ENCODE results near the gene ARHGAP21. TPM values are rescaled to one million over a fixed set of nuclear protein-coding genes. Genes with fewer than 3 reads are reported as not detected.

Gene ARHGAP21
- total and polyA plus RNA-seq, 2 donors from 2014 or later = 12.7 to 74.3 TPM

DNA sequence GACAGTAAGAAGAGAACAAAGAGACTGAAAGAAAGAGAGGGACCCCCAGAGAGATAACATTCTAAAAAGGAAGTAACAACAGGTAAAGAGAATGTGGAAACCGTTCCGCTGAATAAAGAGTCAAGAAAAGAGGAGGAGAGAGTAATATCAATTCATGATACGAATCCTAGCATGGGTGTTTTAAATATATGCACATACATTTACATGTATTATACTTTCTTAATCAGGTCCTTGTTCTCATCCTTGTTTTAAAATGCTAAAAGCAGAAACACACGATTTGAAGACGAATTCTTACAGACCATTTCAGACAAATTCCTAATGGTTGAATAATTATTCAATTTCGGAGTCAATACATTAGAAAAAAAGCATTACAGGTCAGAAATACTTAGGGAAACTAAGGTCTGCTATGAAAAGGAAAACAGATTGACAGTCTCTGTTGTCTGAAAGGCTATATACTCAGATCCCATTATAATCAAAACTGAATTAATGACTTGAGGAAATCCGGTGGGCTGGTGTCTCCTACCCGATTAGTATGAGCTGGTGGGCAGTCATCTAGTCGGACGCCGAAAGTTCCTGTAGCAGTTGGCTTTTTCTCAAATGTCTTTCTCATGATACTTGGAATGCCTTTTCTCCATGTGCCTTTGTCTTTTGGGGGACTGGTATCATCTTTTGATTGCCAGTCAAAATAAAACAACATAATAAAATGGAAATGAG is 127.3 kb downstream of the ARHGAP21 start:
- FAIRE-seq = no peak
- DNase-seq = no peak
- no peaks in the 10 kb centered on the region for H3K27me3 ChIP-seq (ENCODE audit: control insufficient read depth, insufficient read depth, low read length)
- no peak overlapping the region for H3K9ac ChIP-seq (ENCODE audit: low read length in 3 of 3)
- no peak overlapping the region for H3K27ac ChIP-seq (ENCODE audit: low read depth in 2 of 2, low read length in 2 of 2)
- H3K9me3 ChIP-seq (ENCODE audit: control insufficient read depth in 2 of 3, insufficient read depth in 1 of 3, low read length in 3 of 3) = no peaks in the 10 kb centered on the region
- H3K36me3 ChIP-seq (ENCODE audit: control insufficient read depth in 2 of 3, insufficient read depth in 3 of 3, low read length in 3 of 3) = peaks cover 8 to 47% (median 16%) of the 10 kb centered on the region in 3 donors
- H3K4me3 ChIP-seq (ENCODE audit: low read length in 3 of 3) = no peak overlapping the region
- TF ChIP-seq, protein P1, sequence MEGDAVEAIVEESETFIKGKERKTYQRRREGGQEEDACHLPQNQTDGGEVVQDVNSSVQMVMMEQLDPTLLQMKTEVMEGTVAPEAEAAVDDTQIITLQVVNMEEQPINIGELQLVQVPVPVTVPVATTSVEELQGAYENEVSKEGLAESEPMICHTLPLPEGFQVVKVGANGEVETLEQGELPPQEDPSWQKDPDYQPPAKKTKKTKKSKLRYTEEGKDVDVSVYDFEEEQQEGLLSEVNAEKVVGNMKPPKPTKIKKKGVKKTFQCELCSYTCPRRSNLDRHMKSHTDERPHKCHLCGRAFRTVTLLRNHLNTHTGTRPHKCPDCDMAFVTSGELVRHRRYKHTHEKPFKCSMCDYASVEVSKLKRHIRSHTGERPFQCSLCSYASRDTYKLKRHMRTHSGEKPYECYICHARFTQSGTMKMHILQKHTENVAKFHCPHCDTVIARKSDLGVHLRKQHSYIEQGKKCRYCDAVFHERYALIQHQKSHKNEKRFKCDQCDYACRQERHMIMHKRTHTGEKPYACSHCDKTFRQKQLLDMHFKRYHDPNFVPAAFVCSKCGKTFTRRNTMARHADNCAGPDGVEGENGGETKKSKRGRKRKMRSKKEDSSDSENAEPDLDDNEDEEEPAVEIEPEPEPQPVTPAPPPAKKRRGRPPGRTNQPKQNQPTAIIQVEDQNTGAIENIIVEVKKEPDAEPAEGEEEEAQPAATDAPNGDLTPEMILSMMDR (IDR thresholded peaks at IDR 0.05; ENCODE audit: borderline replicate concordance, extremely low read depth, insufficient read depth) = no peak
- no peaks in the 10 kb centered on the region for H3K4me1 ChIP-seq (ENCODE audit: control insufficient read depth in 2 of 3, insufficient read depth in 2 of 3, low read depth in 1 of 3, low read length in 3 of 3)
- intact Hi-C loops (cut with DNase I) = no loop called here

DNA sequence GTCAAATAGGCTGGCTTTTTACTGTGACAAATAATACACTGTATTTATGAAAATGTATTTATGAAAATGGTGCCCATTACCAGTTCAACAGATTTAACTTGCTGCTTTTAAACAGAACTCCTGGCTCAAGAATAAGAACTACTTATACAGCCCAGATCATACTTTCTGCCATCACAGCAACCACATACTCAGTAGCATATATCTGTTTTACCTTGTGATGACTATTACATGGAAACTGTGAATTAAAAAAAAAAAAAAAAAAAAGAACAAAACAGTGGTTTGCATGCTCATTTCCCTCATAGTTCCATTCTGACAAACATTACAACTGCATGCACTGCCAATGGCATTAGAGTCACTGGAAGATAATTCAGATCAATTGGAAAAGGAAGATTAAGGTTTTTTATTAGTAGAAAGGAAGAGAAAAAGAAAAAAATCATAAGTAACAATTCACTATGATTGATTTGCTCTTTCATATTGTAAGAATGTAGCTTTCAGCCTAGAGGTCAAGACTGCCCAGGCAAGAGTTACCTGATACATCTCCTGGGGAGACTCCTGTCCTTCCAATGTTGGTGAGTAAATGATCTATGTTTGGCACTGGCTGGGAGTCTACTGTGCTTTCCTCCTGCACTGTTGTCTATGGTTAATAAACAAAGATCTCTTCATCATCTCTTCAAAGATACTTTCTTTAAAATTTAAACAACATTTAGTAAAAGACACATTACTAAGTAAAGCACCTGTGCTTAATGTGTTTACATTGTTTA is 132.8 kb downstream of the ARHGAP21 start:
- Histone ChIP-seq H3K4me1 (ENCODE audit: control insufficient read depth in 2 of 3, insufficient read depth in 2 of 3, low read depth in 1 of 3, low read length in 3 of 3) (no peaks in the 10 kb centered on the region), H3K9me3 (ENCODE audit: control insufficient read depth in 2 of 3, insufficient read depth in 1 of 3, low read length in 3 of 3) (no peaks in the 10 kb centered on the region), H3K27ac (ENCODE audit: low read depth in 2 of 2, low read length in 2 of 2) (no peak overlapping the region), H3K4me3 (ENCODE audit: low read length in 3 of 3) (no peak overlapping the region), H3K36me3 (ENCODE audit: control insufficient read depth in 2 of 3, insufficient read depth in 3 of 3, low read length in 3 of 3) (peaks cover 5 to 54% (median 19%) of the 10 kb centered on the region in 3 donors), H3K27me3 (ENCODE audit: control insufficient read depth, insufficient read depth, low read length) (no peaks in the 10 kb centered on the region), H3K9ac (ENCODE audit: low read length in 3 of 3) (no peak overlapping the region)
- DNase-seq = no peak
- TF ChIP-seq, protein P1 (IDR thresholded peaks at IDR 0.05; ENCODE audit: borderline replicate concordance, extremely low read depth, insufficient read depth) = no peak
- intact Hi-C loops (cut with DNase I) = no loop called here
- no peak for FAIRE-seq

- Histone ChIP-seq H3K27me3 (ENCODE audit: control insufficient read depth, insufficient read depth, low read length) (no peaks in the 10 kb centered on the region), H3K27ac (ENCODE audit: low read depth in 2 of 2, low read length in 2 of 2) (no peak overlapping the region), H3K4me1 (ENCODE audit: control insufficient read depth in 2 of 3, insufficient read depth in 2 of 3, low read depth in 1 of 3, low read length in 3 of 3) (no peaks in the 10 kb centered on the region), H3K9me3 (ENCODE audit: control insufficient read depth in 2 of 3, insufficient read depth in 1 of 3, low read length in 3 of 3) (no peaks in the 10 kb centered on the region), H3K36me3 (ENCODE audit: control insufficient read depth in 2 of 3, insufficient read depth in 3 of 3, low read length in 3 of 3) (peaks cover 3 to 43% (median 19%) of the 10 kb centered on the region in 3 donors), H3K9ac (ENCODE audit: low read length in 3 of 3) (no peak overlapping the region), H3K4me3 (ENCODE audit: low read length in 3 of 3) (no peak overlapping the region)
- FAIRE-seq (no peak), DNase-seq (no peak)
- TF ChIP-seq, protein P1 (IDR thresholded peaks at IDR 0.05; ENCODE audit: borderline replicate concordance, extremely low read depth, insufficient read depth) = no peak
- intact Hi-C loops (cut with DNase I) = no loop called here
Observed at GRCh38 chr10:24589265-24589664, 134.4 kb downstream of the ARHGAP21 start.

All from kidney (tissue), 14 donors.